ENCODE results near the gene RABGAP1L. TPM values are rescaled to one million over a fixed set of nuclear protein-coding genes. Genes with fewer than 3 reads are reported as not detected.

The RABGAP1L gene
- total and polyA plus RNA-seq, 2 donors (not counting 3 experiments of a cell fraction or from before 2014, with no cell fraction given): 6.4 to 22.2 TPM

DNA sequence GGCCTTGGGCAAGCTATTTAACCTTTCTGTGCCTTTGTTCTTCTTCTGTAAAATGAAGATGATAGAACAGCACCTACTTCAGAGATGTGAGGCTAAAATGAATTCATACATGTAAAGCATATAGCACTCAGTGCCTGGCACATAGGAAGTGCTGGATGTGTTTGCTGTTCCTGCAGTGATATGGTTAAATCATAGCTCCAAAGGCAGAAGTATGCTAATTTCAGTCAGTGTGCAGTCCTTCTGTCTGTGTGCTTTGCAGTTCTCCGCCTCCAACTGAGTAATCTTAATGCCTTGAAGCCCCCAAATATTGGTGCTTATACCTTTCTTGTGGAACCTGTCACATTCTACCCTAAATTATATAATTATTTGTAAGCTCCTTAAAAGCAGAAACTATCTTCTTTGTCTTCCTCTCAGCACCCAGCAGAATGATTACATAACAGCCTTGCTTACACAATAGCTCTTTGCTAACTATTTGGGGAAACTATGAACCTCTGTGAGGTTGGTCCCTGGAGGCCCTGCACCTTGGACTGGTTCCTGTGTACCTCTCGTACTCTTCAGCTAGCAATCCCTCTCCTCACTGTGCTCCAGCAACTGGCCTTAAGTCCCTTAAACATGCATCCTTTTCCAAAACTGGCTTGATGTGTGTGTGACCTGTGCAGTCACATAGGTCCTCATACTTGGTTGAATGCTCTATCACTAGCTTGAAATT, 783.4 kb downstream of the RABGAP1L start:
- Histone ChIP-seq H3K27ac (ENCODE audit: insufficient read depth, low read depth, low read length) (no peak overlapping the region), H3K9me1 (replicated peaks; ENCODE audit: control insufficient read depth, extremely low read depth, insufficient read depth, low read length) (no peaks in the 10 kb centered on the region), H3K27me3 (ENCODE audit: control insufficient read depth in 2 of 2, insufficient read depth in 2 of 2, low read length in 2 of 2) (no peaks in the 10 kb centered on the region), H3K36me3 (ENCODE audit: control insufficient read depth in 2 of 2, extremely low read depth in 1 of 2, insufficient read depth in 2 of 2, low read length in 2 of 2) (no peaks in the 10 kb centered on the region), H3K9ac (replicated peaks; ENCODE audit: extremely low read depth, insufficient read depth, low read length) (no peak overlapping the region), H2AFZ (ENCODE audit: low read depth, low read length) (no peak overlapping the region), H3K9me3 (replicated peaks; ENCODE audit: control insufficient read depth, insufficient read depth, low read length) (no peaks in the 10 kb centered on the region), H3K4me2 (ENCODE audit: insufficient read depth, low read length) (no peak overlapping the region), H4K20me1 (replicated peaks; ENCODE audit: control insufficient read depth, extremely low read depth, insufficient read depth, low read length) (no peaks in the 10 kb centered on the region), H3K4me3 (replicated peaks in 1 of 3; ENCODE audit: insufficient read depth in 1 of 3, low read depth in 1 of 3, low read length in 3 of 3) (no peak overlapping the region), H3K79me2 (ENCODE audit: control insufficient read depth, insufficient read depth, low read length) (no peaks in the 10 kb centered on the region), H3K4me1 (ENCODE audit: control insufficient read depth, extremely low read depth, insufficient read depth, low read length) (no peaks in the 10 kb centered on the region)
- dilution Hi-C loops (cut with MboI; ENCODE audit: extremely low pct_ligation_motif_present, low sequenced_read_pairs): no loop called here
- ChIA-PET POLR2A (no interaction called here), CTCF (interaction anchor here (0.7 to 1.5 kb wide), 3 partner anchors 10 to 183 kb away, joined by 3 to 5 read pairs (median 3); no protein-coding TSS in a partner anchor)
- BruUV-seq (replicated peaks): no TSS peak
- no peak for TF ChIP-seq POLR2AphosphoS5 (IDR thresholded peaks at IDR 0.05; ENCODE audit: insufficient read depth, low read depth, low read length)
- TF ChIP-seq, protein P1, sequence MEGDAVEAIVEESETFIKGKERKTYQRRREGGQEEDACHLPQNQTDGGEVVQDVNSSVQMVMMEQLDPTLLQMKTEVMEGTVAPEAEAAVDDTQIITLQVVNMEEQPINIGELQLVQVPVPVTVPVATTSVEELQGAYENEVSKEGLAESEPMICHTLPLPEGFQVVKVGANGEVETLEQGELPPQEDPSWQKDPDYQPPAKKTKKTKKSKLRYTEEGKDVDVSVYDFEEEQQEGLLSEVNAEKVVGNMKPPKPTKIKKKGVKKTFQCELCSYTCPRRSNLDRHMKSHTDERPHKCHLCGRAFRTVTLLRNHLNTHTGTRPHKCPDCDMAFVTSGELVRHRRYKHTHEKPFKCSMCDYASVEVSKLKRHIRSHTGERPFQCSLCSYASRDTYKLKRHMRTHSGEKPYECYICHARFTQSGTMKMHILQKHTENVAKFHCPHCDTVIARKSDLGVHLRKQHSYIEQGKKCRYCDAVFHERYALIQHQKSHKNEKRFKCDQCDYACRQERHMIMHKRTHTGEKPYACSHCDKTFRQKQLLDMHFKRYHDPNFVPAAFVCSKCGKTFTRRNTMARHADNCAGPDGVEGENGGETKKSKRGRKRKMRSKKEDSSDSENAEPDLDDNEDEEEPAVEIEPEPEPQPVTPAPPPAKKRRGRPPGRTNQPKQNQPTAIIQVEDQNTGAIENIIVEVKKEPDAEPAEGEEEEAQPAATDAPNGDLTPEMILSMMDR (IDR thresholded peaks at IDR 0.05; ENCODE audit: extremely low read depth in 1 of 2, insufficient read depth in 1 of 2, low read depth in 1 of 2, low read length in 2 of 2): no peak
- TF ChIP-seq JUN (IDR thresholded peaks at IDR 0.05; ENCODE audit: borderline replicate concordance, insufficient read depth, insufficient read length, low read depth): no peak
- no peak for TF ChIP-seq POLR2A (IDR thresholded peaks at IDR 0.05; ENCODE audit: low read depth, low read length)
- no peak for TF ChIP-seq MYC (IDR thresholded peaks at IDR 0.05; ENCODE audit: low read depth, low read length)
- no peak for TF ChIP-seq GATA2 (IDR thresholded peaks at IDR 0.05; ENCODE audit: insufficient read depth, insufficient read length, low read depth, low read length)
- TF ChIP-seq, protein P2, sequence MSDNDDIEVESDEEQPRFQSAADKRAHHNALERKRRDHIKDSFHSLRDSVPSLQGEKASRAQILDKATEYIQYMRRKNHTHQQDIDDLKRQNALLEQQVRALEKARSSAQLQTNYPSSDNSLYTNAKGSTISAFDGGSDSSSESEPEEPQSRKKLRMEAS (IDR thresholded peaks at IDR 0.05; ENCODE audit: insufficient read depth, insufficient read length): no peak
- no peak for TF ChIP-seq FOS (IDR thresholded peaks at IDR 0.05; ENCODE audit: borderline replicate concordance, insufficient read depth, low read length)
- no peak for TF ChIP-seq EZH2 (IDR thresholded peaks at IDR 0.05; ENCODE audit: borderline replicate concordance, low read depth, low read length, severe bottlenecking)
- FAIRE-seq (no peak), DNase-seq (ENCODE audit: low read depth, low spot score) (no peak)
- intact Hi-C loops (cut with micrococcal nuclease): no loop called here

All from endothelial cell of umbilical vein (primary cell).